ENCODE results near the gene ECPAS. TPM values are rescaled to one million over a fixed set of nuclear protein-coding genes. Genes with fewer than 3 reads are reported as not detected.

The ECPAS gene, protein sequence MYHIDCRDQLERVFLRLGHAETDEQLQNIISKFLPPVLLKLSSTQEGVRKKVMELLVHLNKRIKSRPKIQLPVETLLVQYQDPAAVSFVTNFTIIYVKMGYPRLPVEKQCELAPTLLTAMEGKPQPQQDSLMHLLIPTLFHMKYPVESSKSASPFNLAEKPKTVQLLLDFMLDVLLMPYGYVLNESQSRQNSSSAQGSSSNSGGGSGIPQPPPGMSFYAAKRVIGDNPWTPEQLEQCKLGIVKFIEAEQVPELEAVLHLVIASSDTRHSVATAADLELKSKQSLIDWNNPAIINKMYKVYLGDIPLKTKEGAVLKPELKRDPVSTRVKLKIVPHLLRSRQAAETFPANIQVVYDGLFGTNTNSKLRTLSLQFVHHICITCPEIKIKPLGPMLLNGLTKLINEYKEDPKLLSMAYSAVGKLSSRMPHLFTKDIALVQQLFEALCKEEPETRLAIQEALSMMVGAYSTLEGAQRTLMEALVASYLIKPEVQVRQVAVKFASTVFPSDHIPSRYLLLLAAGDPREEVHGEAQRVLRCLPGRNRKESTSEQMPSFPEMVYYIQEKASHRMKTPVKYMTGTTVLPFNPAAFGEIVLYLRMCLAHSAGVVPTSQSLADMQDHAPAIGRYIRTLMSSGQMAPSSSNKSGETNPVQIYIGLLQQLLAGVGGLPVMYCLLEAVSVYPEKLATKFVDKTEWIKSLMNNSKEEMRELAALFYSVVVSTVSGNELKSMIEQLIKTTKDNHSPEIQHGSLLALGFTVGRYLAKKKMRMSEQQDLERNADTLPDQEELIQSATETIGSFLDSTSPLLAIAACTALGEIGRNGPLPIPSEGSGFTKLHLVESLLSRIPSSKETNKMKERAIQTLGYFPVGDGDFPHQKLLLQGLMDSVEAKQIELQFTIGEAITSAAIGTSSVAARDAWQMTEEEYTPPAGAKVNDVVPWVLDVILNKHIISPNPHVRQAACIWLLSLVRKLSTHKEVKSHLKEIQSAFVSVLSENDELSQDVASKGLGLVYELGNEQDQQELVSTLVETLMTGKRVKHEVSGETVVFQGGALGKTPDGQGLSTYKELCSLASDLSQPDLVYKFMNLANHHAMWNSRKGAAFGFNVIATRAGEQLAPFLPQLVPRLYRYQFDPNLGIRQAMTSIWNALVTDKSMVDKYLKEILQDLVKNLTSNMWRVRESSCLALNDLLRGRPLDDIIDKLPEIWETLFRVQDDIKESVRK (N-terminal part only)
- 108 to 118 TPM (median 113 TPM) in 3 replicates for total RNA-seq
- long read RNA-seq, full-length matches to known transcripts: 37 of 123 reads
- long read RNA-seq, partial matches to known transcripts: 24 of 123 reads
- long read RNA-seq, other reads (novel, unspliced or antisense): 62 of 123 reads

DNA sequence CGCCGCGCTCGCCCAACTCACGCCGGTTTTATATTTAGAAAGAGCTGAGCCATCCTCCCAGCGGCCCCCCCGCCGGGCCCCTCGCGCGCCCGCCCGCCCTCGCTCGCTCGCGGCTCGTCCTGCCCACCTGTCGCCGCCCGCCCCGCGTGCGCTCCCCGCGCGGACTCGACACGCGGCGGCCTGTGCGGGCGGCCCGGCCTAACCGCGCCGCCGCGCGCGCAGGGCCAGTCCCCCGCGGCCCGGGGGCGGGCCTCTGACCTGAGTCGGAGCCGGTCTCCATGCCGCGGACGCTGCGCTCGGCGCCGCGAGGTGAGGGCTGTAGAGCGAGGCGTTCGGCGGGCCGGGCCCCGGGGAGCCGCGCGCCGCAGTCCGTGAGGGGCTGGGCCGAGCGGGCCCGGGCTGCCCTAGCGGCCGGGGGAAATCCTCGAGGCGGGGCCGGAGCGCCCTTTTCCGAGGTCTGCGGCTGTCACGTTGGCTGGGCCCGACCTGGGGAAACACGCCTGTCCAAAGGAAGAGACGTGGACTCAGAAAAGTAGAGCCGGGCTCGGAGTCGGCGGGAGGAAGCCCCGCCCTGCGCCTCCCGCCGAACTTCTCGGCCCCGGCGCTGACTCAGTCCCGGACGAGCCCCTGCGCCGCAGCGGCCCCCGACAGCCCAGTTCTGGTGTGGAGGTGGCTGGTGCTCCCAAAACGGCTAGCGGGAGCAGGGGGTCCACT, at the start of gene ECPAS:
TSS of gene ECPAS (minus strand) at position 526 of the 714 bp plus-strand sequence. CDS start 11,465 bp downstream, outside the sequence.
- Mint-ChIP-seq H3K9me3 (ENCODE audit: low read depth) (no peaks in the 10 kb centered on the region), H3K4me3 (ENCODE audit: unreplicated experiment) (peak within 1 kb of the TSS; percentile 84), H3K36me3 (ENCODE audit: low read depth) (no peaks in the 10 kb centered on the region), H3K27me3 (ENCODE audit: low read depth) (no peaks in the 10 kb centered on the region), H3K27ac (ENCODE audit: unreplicated experiment) (peak within 1 kb of the TSS; percentile 93), H3K4me1 (ENCODE audit: low read depth) (peaks cover 28% of the 10 kb centered on the region)
- no peak for DNase-seq (ENCODE audit: low spot score)
- TF ChIP-seq, protein P1, sequence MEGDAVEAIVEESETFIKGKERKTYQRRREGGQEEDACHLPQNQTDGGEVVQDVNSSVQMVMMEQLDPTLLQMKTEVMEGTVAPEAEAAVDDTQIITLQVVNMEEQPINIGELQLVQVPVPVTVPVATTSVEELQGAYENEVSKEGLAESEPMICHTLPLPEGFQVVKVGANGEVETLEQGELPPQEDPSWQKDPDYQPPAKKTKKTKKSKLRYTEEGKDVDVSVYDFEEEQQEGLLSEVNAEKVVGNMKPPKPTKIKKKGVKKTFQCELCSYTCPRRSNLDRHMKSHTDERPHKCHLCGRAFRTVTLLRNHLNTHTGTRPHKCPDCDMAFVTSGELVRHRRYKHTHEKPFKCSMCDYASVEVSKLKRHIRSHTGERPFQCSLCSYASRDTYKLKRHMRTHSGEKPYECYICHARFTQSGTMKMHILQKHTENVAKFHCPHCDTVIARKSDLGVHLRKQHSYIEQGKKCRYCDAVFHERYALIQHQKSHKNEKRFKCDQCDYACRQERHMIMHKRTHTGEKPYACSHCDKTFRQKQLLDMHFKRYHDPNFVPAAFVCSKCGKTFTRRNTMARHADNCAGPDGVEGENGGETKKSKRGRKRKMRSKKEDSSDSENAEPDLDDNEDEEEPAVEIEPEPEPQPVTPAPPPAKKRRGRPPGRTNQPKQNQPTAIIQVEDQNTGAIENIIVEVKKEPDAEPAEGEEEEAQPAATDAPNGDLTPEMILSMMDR (IDR thresholded peaks at IDR 0.05): peak; percentile 43

DNA sequence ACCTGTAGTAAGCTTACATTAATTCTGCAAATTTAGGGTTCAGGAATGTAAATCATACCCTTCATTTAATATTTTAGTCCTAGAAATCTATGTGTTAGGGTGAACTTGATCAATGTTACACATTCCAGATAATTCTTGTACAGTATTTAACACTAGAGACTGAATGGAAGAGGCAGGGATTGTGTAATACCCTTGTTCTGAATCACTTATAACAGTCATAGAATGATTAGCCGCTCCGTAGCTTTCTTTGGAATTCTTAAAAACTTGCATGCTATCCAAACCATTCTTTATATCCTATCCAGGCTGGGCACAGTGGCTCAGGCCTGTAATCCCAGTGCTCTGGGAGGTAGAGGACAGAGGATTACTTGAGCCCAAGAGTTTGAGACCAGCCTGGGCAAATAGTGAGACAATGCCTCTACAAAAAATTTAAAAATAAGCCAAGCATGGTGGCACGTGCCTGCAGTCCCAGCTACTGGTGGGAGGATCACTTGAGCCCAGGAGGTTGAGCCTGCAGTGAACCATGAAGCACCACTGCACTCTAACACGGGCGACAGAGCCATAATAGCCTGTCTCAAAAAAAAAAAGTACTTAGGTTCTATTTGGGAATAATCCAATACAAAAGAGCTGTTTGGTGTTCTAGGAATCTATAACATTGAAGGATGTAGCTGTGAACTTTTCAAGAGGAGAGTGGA, 49.1 kb upstream of the ECPAS start:
- Mint-ChIP-seq H3K4me3 (ENCODE audit: unreplicated experiment) (no peak overlapping the region), H3K9me3 (ENCODE audit: low read depth) (peaks cover 29% of the 10 kb centered on the region), H3K27ac (ENCODE audit: unreplicated experiment) (no peak overlapping the region), H3K27me3 (ENCODE audit: low read depth) (no peaks in the 10 kb centered on the region), H3K36me3 (ENCODE audit: low read depth) (peaks cover 16% of the 10 kb centered on the region), H3K4me1 (ENCODE audit: low read depth) (no peaks in the 10 kb centered on the region)
- no peak for DNase-seq (ENCODE audit: low spot score)
- TF ChIP-seq, protein P1 (IDR thresholded peaks at IDR 0.05): no peak

DNA sequence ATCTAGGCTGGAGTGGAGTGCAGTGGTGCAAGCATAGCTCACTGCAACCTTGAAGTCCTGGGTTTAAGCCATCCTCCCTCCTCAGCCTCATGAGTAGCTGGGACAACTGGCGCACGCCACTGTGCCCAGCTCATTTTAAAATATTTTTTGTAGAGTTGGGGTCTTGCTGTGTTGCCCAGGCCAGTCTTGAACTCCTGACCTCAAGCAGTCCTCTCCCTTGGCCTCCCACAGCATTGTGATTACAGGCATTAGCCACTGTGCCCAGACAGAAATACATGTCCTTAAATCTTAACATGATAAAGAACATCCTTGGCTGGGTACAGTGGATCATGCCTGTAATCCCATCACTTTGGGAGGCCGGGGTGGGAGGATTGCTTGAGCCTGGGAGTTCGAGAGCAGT, 47.5 kb upstream of the ECPAS start:
- H3K27me3 Mint-ChIP-seq (ENCODE audit: low read depth): no peaks in the 10 kb centered on the region

DNA sequence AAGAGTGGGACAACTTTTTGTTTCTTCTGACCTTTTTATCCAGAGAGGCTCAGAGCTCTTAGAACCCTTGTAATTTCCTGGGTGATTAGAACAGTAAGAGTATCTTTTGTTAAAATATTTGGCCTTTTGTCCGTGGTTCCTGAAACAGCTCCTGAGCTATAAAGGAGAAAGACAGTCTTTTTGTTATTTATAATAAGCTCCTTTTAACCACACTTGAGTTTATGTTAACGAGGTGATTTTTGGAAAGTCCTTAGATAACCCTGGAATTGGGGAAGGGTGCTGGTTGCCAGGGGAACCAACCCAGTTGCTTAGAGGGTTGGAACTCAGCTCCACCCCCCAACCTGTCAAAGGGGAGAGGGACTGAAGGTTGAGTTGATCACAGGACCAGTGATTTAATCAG, 45.6 kb upstream of the ECPAS start:
- peaks cover 11% of the 10 kb centered on the region for H3K4me1 Mint-ChIP-seq (ENCODE audit: low read depth)
- H3K36me3 Mint-ChIP-seq (ENCODE audit: low read depth): peaks cover 8% of the 10 kb centered on the region
- no peak for DNase-seq (ENCODE audit: low spot score)
- peaks cover 16% of the 10 kb centered on the region for H3K9me3 Mint-ChIP-seq (ENCODE audit: low read depth)
- H3K4me3 Mint-ChIP-seq (ENCODE audit: unreplicated experiment): no peak overlapping the region
- H3K27me3 Mint-ChIP-seq (ENCODE audit: low read depth): no peaks in the 10 kb centered on the region
- TF ChIP-seq, protein P1 (IDR thresholded peaks at IDR 0.05): no peak
- no peak overlapping the region for H3K27ac Mint-ChIP-seq (ENCODE audit: unreplicated experiment)

More for the DNA sequence above, 47.5 kb upstream of the ECPAS start:
- peaks cover 14% of the 10 kb centered on the region for H3K36me3 Mint-ChIP-seq (ENCODE audit: low read depth)
- TF ChIP-seq, protein P1 (IDR thresholded peaks at IDR 0.05): no peak
- H3K4me3 Mint-ChIP-seq (ENCODE audit: unreplicated experiment): no peak overlapping the region
- H3K4me1 Mint-ChIP-seq (ENCODE audit: low read depth): no peaks in the 10 kb centered on the region
- peaks cover 23% of the 10 kb centered on the region for H3K9me3 Mint-ChIP-seq (ENCODE audit: low read depth)
- DNase-seq (ENCODE audit: low spot score): no peak
- no peak overlapping the region for H3K27ac Mint-ChIP-seq (ENCODE audit: unreplicated experiment)

All from chondrocyte (in vitro differentiated cells).